ENCODE data around the gene PAX7.

DNA sequence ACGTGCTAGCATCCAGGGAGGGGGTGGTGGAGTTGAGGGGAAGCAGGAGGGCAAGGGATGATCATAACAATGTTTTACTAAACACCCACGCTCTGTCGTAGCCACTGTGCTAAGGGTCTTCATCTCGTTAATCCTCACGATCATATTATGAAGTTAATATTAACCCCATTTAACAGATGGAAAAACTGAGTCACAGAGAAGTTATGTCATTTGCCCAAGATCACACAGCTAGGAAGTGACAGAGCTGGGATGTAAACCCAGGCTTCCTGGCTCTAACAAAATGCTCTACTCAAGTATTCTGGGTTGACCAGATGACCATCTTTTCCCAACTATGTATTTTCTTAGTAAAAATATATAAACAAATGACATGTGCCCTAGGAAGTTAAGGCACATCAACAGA lies 140.2 kb downstream of the PAX7 start:
- TF ChIP-seq POLR2AphosphoS5 (IDR thresholded peaks at IDR 0.05; ENCODE audit: low read depth) (no peak), ETS1 (IDR thresholded peaks at IDR 0.05) (no peak)
- TF ChIP-seq, protein P1, sequence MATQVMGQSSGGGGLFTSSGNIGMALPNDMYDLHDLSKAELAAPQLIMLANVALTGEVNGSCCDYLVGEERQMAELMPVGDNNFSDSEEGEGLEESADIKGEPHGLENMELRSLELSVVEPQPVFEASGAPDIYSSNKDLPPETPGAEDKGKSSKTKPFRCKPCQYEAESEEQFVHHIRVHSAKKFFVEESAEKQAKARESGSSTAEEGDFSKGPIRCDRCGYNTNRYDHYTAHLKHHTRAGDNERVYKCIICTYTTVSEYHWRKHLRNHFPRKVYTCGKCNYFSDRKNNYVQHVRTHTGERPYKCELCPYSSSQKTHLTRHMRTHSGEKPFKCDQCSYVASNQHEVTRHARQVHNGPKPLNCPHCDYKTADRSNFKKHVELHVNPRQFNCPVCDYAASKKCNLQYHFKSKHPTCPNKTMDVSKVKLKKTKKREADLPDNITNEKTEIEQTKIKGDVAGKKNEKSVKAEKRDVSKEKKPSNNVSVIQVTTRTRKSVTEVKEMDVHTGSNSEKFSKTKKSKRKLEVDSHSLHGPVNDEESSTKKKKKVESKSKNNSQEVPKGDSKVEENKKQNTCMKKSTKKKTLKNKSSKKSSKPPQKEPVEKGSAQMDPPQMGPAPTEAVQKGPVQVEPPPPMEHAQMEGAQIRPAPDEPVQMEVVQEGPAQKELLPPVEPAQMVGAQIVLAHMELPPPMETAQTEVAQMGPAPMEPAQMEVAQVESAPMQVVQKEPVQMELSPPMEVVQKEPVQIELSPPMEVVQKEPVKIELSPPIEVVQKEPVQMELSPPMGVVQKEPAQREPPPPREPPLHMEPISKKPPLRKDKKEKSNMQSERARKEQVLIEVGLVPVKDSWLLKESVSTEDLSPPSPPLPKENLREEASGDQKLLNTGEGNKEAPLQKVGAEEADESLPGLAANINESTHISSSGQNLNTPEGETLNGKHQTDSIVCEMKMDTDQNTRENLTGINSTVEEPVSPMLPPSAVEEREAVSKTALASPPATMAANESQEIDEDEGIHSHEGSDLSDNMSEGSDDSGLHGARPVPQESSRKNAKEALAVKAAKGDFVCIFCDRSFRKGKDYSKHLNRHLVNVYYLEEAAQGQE (IDR thresholded peaks at IDR 0.05; ENCODE audit: unreplicated experiment) = no peak
- TF ChIP-seq, protein P2, sequence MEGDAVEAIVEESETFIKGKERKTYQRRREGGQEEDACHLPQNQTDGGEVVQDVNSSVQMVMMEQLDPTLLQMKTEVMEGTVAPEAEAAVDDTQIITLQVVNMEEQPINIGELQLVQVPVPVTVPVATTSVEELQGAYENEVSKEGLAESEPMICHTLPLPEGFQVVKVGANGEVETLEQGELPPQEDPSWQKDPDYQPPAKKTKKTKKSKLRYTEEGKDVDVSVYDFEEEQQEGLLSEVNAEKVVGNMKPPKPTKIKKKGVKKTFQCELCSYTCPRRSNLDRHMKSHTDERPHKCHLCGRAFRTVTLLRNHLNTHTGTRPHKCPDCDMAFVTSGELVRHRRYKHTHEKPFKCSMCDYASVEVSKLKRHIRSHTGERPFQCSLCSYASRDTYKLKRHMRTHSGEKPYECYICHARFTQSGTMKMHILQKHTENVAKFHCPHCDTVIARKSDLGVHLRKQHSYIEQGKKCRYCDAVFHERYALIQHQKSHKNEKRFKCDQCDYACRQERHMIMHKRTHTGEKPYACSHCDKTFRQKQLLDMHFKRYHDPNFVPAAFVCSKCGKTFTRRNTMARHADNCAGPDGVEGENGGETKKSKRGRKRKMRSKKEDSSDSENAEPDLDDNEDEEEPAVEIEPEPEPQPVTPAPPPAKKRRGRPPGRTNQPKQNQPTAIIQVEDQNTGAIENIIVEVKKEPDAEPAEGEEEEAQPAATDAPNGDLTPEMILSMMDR (conservative IDR thresholded peaks at IDR 0.05; ENCODE audit: low read depth in 2 of 2) = no peak
